ENCODE results near the gene PMM1.

GRCh38 chr22:41608386-41608785, 18.7 kb upstream of the PMM1 start:
- TF ChIP-seq CTCF (IDR thresholded peaks at IDR 0.05; ENCODE audit: extremely low read depth in 1 of 2, insufficient read depth in 1 of 2, low read depth in 1 of 2, low read length in 2 of 2) (no peak), POLR2AphosphoS5 (IDR thresholded peaks at IDR 0.05; ENCODE audit: insufficient read depth, low read depth, low read length) (no peak)

All from endothelial cell of umbilical vein (primary cell).